Measurements from ENCODE around the gene KCNIP3.

- TF ChIP-seq EZH2 (IDR thresholded peaks at IDR 0.05; ENCODE audit: borderline replicate concordance, insufficient read depth, low read depth, low read length, poor library complexity, severe bottlenecking) (no peak), CTCF (IDR thresholded peaks at IDR 0.05) (no peak)
These were observed 75.2 kb downstream of the KCNIP3 start for GRCh38 chr2:95372216-95372829.

Data from B cell (primary cell).